NCI-H2081 treated with DMSO at 0.1 percent for 48 hours (cell line): ENCODE data around the gene RAB39B.
"Not testable (repeated sequence)": the region's sequence is repeated elsewhere in the genome, so short reads cannot be mapped to it uniquely, and the experiment has no call there.

Experiments
- DNase-seq: peaks from one replicate; lab custom pipeline; 2025; lab: John Stamatoyannopoulos, UW

RAB39B gene, protein sequence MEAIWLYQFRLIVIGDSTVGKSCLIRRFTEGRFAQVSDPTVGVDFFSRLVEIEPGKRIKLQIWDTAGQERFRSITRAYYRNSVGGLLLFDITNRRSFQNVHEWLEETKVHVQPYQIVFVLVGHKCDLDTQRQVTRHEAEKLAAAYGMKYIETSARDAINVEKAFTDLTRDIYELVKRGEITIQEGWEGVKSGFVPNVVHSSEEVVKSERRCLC

DNA sequence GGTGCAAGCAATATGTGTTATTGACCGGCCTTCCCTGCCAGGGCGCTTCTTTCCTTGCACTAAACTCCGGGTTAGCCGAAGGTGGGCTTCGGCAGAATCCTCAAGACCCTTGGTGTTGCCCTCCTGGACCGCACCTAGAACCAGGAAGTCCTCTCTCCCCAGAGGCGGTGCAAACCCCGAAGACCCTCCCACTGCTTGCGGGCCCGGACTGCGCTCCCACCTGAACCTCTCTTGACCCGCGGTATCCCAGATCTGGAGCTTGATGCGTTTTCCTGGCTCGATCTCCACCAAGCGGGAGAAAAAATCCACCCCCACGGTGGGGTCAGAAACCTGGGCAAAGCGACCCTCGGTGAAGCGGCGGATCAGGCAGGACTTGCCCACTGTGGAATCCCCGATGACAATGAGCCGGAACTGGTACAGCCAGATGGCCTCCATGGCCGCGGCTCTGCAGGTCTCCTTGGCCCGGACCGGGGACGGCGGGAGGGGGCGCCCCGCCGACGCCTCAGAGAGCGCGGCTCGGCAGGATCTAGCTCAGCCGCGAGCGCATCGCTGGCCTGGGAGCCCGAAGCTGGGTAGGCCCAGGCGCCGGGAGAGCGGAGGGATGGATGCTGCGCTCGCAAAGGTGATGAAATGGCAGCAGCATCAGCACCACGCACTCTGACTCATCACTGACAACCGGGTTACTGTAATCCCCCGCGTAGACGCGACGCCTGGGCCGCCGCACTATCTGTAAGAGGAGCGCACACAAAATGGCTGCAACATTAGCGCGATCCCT lies at the start of gene RAB39B:
TSS of gene RAB39B (minus strand) at position 638 of the 775 bp plus-strand sequence. CDS start at position 435, 203 bp downstream.
- DNase-seq, result no peak

DNA sequence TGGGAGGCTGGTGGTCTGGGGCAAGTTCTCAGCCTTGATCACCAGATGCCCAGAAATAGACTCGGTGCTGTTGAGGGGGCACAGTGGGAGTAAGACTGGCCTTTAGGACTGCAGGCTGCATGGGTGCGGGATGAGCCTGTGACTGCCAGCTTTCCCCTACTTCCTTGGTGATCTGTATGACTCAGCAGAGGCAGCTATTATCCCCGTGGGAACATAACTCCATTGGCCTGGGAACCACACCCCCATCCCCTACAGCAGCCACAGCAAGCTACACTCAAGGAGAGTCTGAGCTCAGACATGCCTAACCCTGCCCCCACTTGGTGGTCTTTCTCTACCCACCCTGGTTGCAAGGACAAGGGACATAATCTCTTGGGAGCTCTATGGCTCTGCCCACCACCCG lies 49.5 kb upstream of the RAB39B start:
- no peak for DNase-seq

DNA sequence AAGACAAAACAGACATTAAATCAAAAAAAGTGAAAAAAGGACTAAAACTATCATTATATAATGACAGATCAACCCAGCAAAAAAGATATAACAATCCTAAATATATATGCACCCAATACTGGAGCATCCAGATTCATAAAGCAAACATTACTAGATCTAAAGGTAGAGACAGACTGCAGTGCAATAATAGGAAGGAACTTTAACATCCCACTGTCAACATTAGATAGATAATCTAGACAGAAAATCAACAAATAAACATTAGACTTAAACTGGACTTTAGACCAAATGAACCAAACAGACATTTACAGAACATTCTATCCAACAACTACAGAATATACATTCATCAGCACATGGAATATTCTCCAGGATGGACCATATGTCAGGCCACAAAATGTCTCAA lies 29.5 kb upstream of the RAB39B start:
- no peak for DNase-seq

DNA sequence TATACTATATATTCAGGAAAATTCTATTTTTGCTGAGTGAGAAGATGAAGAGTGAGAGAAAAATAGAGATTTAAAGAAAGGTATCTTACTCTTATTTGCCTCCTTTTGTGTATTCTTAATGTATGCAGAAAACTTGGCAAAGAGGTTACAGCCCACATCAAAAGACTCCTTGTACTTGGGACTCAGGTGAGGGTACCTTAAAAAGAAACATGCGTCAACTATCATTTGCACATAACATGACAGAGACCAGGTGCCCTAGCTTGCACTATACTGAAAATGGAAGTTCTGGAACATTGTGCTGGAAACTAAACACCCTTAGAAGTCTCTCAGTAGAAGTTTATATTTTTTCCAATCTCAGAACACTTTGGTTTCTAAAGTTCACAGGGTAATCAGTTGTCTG lies 15.6 kb upstream of the RAB39B start:
- DNase-seq, result no peak

DNA sequence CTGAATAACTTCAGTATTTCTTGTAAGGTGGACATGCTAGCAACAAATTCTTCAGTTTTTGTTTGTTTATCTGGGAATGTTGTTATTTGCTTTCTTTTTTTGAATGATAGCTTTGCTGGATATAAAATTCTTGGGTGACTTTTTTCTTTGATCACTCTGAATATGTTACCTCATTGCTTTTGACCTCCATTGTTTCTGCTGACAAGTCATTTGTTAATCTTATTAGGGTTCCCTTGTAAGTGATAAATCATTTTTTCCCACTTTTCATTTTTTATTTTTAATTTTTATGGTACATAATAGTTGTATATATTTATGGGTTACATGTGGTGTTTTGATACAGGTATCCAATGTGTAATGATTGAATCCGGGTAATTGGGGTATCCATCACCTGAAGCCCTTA lies 6.7 kb upstream of the RAB39B start:
- DNase-seq, result no peak

GRCh38 chrX:155267995-155268394 lies 3.7 kb upstream of the RAB39B start:
- DNase-seq, result not testable (repeated sequence)

GRCh38 chrX:155266439-155266838 lies 2.1 kb upstream of the RAB39B start:
- no peak for DNase-seq

DNA sequence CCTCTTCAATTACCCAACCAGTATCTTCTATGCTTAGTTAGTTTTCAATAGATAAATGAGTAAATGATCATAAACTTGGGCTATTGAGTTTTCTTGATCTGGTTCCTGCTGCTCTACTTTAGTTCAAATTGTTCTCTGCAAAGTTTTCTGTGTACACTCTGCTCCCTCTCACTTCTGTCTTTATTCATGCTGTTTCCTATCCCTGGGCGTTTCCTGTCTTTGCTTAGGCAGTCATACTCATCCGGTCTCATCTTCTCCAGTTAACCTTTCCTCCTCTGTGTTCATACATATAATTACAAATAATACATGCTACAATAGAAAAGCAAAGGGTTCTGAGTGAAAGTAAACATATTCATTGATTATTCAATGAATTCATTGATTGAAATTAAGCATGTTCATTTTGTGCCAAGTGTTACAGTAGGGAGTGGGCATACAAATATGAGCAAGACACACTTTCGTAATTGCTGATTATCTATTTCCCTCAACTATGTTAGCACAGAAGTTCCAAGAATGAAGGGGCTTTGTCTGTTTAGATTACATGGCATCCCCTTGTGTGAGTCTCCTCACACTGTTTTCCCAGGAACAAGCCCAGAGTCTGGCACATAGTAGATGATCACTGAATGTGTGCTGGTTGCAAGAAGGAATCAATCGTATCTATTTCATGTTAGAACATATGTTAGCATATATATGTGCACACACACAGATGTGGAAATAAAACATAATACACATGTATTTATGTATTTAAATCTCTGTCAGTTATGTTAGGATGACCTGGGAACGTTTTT lies 1.1 kb downstream of the RAB39B start:
- DNase-seq, result no peak

- no peak for DNase-seq
Measured at GRCh38 chrX:155259752-155260151, 4.5 kb downstream of the RAB39B start.

GRCh38 chrX:155251391-155251790 lies 12.9 kb downstream of the RAB39B start:
- no peak for DNase-seq

GRCh38 chrX:155247497-155247896 lies 16.8 kb downstream of the RAB39B start:
- no peak for DNase-seq

DNA sequence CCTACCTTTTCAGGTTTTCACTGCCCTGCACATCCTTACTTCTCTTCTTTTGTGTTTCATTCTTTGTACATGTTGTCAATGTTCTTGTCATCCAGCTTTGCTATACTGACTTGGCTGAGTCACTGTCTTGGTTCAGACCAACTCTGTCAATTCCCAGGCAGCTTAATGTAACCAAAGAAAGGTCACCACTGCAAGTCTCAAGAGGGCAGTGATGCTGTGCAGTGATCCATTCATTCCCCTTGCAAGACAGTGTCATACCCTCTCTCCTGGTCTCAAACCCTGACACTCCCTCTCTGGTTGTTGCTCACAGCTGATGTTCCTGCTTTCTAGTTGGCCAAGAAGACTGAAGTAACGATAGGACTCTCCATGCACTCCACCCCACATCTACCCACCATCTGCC lies 17.5 kb downstream of the RAB39B start:
- DNase-seq, result no peak

DNA sequence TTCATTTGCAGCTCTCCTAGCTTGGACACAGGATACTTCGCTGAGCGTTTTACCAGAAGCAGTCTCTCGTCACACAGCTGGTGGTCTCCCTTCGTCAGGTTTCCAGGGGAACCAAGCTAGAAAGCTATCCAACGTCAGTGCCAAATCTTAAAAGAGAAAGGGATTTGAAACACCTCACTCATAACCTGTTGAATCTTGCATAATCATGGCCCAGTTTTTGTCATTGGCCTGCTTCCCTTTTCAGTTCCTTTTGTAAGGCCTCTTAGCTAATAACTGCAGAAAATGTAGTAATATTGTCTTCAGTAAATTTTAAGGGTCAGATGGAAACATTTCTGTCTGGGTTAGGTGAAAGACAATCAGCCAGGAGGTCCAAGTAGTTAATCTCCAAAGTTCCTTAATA lies 22.0 kb downstream of the RAB39B start:
- no peak for DNase-seq

DNA sequence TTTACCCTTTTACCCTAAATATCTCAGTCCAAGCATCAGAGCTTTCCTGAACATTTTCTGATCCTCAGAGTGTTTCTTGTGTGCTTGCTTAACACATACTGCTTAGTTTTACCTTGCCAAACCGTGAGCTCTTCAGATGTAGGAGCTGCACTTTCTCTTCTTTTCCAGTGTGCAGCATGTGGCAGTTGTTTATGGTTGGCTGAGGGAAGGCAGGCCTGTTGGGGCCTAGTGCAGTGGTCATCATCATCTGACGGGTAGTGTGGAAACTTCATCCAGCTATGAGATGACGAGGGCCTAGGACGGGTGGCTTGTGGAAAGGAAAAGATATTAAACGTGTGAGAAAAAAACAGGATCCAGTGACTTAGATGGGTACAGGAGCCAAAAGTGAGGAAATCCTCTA lies 26.6 kb downstream of the RAB39B start:
- no peak for DNase-seq

DNA sequence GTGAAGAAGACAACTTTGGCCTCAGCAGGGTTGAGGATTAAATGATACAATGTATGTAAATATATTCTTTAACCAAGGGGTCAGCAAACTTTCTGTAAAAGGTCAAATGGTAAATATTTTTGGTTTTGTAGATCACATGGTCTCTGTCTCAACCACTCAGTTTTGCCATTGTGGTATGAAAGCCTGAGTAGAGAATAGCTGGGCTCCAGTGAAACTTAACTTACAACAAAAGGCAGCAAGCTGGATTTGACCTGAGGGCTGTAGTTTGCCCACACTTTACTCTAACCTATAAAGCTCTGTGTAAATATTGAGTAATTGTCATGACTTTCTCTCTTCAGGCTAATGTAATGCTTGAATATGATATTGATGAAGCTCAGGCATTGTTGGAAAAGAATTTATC lies 28.4 kb downstream of the RAB39B start:
- no peak for DNase-seq

DNA sequence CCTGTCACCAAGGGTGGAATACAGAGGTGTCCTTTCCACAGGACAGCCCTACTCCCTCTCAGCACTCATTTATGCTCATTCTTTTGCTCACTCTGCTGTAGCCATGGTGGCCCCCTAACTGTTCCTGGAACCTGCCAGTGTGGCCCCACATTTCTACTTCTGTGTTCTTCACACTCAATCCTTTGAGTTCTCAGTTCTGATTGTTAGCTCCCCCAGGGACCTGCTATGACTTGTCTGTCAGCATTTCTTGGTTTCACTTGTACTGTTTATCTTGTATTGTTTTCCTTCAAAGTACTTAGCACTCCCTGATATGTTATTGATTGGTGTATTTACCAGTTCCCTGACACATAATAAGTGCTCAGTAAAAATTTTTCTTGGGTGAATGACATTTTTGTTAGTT lies 33.1 kb downstream of the RAB39B start:
- DNase-seq, result no peak

DNA sequence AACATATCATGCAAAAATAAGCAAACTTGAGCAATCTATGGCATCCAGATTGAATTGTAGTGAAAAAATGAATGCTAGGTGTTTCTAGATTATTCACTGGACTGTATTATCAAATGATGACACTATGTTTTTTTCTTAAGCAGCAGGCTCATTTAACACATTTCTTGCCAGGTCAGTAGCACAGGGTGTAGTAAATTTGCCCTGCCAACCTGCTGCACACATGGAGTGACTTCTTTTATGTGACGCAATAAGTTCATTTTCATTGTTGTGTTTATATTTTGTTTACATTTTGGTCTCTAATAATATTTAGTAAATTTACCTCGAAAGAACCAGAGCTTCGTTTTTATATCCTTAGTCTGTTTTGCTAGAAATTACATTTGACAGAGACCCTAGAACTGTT lies 38.5 kb downstream of the RAB39B start:
- no peak for DNase-seq

GRCh38 chrX:155223746-155224145 lies 40.5 kb downstream of the RAB39B start:
- DNase-seq, result not testable (repeated sequence)

DNA sequence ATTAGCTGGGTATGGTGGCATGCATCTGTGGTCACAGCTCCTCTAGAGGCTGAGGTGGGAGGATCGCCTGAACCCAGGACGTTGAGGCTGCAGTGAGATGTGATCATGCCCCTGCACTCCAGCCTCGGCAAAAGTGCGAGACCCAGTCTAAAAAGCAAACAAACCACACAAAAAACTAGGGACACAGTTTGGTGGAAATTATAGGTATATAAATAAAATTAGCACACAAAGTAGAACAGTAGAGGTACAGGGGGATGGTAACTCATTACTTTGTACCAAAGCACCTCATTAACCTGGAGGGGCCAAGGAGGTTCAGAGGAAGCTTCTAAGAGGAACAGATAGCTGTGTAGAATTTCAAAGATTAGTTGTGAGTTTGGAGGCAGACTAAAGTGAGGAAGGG lies 42.9 kb downstream of the RAB39B start:
- no peak for DNase-seq

GRCh38 chrX:155218777-155219176 lies 45.5 kb downstream of the RAB39B start:
- DNase-seq, result no peak

DNA sequence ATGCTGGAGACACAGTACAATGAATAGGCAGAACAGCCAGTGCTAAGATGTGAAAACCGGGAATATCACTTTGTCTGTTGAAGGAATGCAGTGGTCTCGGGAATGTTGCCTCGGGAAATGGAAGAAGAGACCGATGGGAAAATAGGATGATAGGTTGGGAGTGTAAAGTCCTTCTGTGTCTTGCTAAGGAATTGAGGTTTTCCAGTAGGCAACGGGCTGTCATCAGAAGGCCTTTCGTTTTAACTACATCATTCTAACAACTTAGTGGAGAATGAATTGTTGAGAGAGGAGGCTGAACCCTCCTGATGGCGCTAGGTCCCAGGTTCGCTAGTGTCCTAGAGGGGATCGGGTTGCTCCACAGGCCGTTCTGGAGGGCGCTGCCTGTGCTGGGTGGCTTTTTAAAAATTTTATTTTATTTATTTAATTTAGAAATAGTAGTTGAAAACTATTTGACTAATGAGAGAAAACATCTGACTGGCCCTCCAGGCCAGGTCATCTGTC lies 47.3 kb downstream of the RAB39B start:
- DNase-seq, result no peak

DNA sequence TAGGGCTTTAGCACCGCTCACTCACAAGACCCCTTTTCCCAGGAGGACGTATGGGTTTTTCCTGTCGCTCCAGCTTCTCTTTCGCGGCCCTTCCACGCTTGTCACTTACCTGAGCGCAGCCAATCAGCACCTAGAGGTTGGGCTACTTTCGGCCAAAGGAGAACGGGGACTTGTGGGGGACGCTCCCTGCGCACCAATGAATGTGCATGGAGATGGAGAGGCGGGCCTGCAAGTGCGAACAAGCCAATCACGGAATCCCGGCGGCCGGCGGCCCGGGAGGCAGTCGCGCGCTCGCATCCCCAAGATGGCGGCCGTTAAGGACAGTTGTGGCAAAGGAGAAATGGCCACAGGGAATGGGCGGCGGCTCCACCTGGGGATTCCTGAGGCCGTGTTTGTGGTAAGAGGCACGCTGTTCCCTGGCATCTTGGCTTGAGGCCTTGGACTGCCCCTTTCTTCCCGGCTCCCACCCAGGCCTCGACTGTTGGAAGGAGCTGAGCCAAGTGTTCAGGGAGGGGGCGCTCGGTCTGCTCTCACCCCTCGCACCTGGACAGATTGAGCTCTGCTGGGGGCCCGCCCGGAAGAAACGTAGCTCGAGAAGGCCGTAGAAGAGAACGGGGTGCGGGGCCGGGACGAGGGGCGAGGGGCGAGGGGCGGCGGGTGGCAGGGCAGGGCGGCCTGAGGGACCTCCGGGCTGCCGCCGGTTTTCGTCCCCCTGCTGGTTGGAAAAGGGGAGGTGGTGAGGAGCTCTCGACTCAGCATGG lies 47.9 kb downstream of the RAB39B start, which contains the start of gene VBP1:
TSS of gene VBP1 (plus strand) at position 282 of the 761 bp plus-strand sequence. CDS start at position 305, 23 bp downstream.
- peak; percentile 45 for DNase-seq
